ENCODE measurements around the gene SDC4. TPM values are rescaled to one million over a fixed set of nuclear protein-coding genes. Genes with fewer than 3 reads are reported as not detected.

SDC4 gene
- total and polyA plus RNA-seq, 9 of the 15 experiments (the other 6 are each of a cell fraction or from before 2014, with no cell fraction given) = 2.1 to 10.7 (median 6.3) TPM

DNA sequence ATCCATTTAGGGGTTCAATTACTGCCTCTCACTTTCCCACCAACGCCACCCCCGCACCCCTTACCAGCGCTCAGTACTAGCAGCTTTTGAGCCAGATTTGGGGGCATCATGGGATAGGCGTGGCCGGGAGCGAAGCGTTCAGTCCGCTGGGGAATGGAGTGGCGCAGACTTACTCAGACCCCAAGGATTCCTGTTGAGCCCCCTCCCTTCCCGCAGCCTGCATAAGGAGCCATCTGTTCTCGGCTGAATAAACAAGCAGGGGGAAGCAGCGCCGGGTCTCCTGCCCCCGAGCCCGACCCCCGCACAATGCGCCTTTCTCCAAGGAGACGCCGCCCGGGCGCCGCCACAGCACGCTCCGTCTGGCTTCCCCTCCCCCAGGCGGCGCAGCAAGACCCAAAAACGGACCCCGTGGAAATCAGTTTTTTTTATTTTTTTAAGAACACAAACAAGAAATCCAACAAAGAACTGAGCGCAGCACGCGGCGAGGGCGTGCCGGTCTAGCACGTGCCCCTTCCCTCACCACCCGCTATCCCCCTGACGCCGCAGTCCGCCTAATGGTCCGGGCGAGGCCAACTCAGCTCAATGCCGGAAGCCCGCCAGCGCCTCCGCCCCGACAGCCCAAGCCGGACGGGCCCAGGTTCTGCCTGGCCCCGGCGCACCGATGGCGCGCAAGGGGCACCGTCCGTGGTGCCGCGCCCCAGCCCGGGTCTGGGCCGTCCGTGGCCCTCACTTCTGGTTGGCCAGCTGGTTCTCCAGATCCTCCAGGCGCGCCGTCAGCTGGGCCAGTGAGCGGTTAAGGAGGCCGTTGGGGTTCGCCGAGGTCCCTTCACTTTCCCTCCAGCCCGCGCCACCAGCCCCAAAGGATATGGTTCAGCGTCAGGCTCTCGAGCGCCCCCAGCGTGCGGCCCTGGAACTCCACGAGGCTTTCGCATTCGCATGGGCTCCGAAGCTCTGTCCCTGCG lies 54.9 kb downstream of the SDC4 start (continued):
- TF ChIP-seq ZNF274 (IDR thresholded peaks at IDR 0.05; ENCODE audit: borderline replicate concordance, low read depth, low read length) (no peak), ZNF431 (CRISPR knock-in tag; IDR thresholded peaks at IDR 0.05) (no peak), SP1 (CRISPR knock-in tag; IDR thresholded peaks at IDR 0.05) (no peak), KLF10 (CRISPR knock-in tag; IDR thresholded peaks at IDR 0.05) (no peak), IRF1 (CRISPR knock-in tag; IDR thresholded peaks at IDR 0.05; ENCODE audit: borderline replicate concordance) (no peak), MTA2 (IDR thresholded peaks at IDR 0.05; ENCODE audit: low read depth) (no peak), NCOA4 (IDR thresholded peaks at IDR 0.05; ENCODE audit: partially characterized antibody) (no peak), RAD21 (CRISPR knock-in tag; conservative IDR thresholded peaks at IDR 0.05 in 1 of 2, IDR thresholded peaks at IDR 0.05 in 1 of 2) (peak in 1 of 2 experiments; percentile 27; a peak in 2 of 4 replicates), CC2D1A (IDR thresholded peaks at IDR 0.05) (0 out of 2 replicates have a peak, but pooled peaks have one; percentile 27), ZFP1 (CRISPR knock-in tag; IDR thresholded peaks at IDR 0.05) (no peak), DEAF1 (CRISPR knock-in tag; IDR thresholded peaks at IDR 0.05) (no peak)
- TF ChIP-seq, protein P1, sequence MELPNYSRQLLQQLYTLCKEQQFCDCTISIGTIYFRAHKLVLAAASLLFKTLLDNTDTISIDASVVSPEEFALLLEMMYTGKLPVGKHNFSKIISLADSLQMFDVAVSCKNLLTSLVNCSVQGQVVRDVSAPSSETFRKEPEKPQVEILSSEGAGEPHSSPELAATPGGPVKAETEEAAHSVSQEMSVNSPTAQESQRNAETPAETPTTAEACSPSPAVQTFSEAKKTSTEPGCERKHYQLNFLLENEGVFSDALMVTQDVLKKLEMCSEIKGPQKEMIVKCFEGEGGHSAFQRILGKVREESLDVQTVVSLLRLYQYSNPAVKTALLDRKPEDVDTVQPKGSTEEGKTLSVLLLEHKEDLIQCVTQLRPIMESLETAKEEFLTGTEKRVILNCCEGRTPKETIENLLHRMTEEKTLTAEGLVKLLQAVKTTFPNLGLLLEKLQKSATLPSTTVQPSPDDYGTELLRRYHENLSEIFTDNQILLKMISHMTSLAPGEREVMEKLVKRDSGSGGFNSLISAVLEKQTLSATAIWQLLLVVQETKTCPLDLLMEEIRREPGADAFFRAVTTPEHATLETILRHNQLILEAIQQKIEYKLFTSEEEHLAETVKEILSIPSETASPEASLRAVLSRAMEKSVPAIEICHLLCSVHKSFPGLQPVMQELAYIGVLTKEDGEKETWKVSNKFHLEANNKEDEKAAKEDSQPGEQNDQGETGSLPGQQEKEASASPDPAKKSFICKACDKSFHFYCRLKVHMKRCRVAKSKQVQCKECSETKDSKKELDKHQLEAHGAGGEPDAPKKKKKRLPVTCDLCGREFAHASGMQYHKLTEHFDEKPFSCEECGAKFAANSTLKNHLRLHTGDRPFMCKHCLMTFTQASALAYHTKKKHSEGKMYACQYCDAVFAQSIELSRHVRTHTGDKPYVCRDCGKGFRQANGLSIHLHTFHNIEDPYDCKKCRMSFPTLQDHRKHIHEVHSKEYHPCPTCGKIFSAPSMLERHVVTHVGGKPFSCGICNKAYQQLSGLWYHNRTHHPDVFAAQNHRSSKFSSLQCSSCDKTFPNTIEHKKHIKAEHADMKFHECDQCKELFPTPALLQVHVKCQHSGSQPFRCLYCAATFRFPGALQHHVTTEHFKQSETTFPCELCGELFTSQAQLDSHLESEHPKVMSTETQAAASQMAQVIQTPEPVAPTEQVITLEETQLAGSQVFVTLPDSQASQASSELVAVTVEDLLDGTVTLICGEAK (IDR thresholded peaks at IDR 0.05) = 0 out of 2 replicates have a peak, but pooled peaks have one; percentile 46
- TF ChIP-seq, protein P1 (CRISPR knock-in tag; IDR thresholded peaks at IDR 0.05) = no peak
- TF ChIP-seq, protein P2, sequence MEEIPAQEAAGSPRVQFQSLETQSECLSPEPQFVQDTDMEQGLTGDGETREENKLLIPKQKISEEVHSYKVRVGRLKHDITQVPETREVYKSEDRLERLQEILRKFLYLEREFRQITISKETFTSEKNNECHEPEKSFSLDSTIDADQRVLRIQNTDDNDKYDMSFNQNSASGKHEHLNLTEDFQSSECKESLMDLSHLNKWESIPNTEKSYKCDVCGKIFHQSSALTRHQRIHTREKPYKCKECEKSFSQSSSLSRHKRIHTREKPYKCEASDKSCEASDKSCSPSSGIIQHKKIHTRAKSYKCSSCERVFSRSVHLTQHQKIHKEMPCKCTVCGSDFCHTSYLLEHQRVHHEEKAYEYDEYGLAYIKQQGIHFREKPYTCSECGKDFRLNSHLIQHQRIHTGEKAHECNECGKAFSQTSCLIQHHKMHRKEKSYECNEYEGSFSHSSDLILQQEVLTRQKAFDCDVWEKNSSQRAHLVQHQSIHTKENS (CRISPR knock-in tag; IDR thresholded peaks at IDR 0.05) = no peak

Measured in K562 (cell line).